T-helper 1 cell (primary cell): Measurements from ENCODE around the gene C10orf95.
"Not testable (repeated sequence)": the region's sequence is repeated elsewhere in the genome, so short reads cannot be mapped to it uniquely, and the experiment has no call there.

Experiments used
- DNase-seq, 5 donors: peaks; one replicate each; pipeline ENCODE4 v3.0.0-alpha.2; 2012 to 2020
- total RNA-seq, 4 donors: gene quantifications; one replicate each; lab custom pipeline; 2026; lab: John Stamatoyannopoulos, UW

C10orf95 gene
- total RNA-seq = 0.54 to 0.76 (median 0.57) reads per million in 4 donors

- DNase-seq = no peak
Measured at GRCh38 chr10:102451105-102451969, at the start of gene C10orf95. Gene C10orf95, minus strand, starts transcription at chr10:102451543. Its CDS starts 450 bp downstream, at chr10:102451093.

- not testable (repeated sequence) for DNase-seq
Measured at GRCh38 chr10:102500686-102501085, 49.3 kb upstream of the C10orf95 start.

GRCh38 chr10:102499356-102499755, 48.0 kb upstream of the C10orf95 start:
- no peak for DNase-seq

- DNase-seq = no peak
Measured at GRCh38 chr10:102497545-102497944, 46.2 kb upstream of the C10orf95 start.

- DNase-seq = no peak
Measured at GRCh38 chr10:102493771-102494170, 42.4 kb upstream of the C10orf95 start.

GRCh38 chr10:102492983-102493382, 41.6 kb upstream of the C10orf95 start:
- no peak for DNase-seq

- no peak for DNase-seq
Measured at GRCh38 chr10:102492344-102492939, 41.1 kb upstream of the C10orf95 start.

- DNase-seq = no peak
Measured at GRCh38 chr10:102491136-102491535, 39.8 kb upstream of the C10orf95 start.

GRCh38 chr10:102485093-102485784, 33.9 kb upstream of the C10orf95 start:
- DNase-seq = no peak

- no peak for DNase-seq
Measured at GRCh38 chr10:102484021-102484420, 32.7 kb upstream of the C10orf95 start.

- no peak for DNase-seq
Measured at GRCh38 chr10:102480396-102480795, 29.1 kb upstream of the C10orf95 start.

GRCh38 chr10:102479651-102480050, 28.3 kb upstream of the C10orf95 start:
- no peak for DNase-seq

- DNase-seq = no peak
Measured at GRCh38 chr10:102476466-102477141, 25.3 kb upstream of the C10orf95 start.

GRCh38 chr10:102475451-102476040, 24.2 kb upstream of the C10orf95 start:
- no peak for DNase-seq

GRCh38 chr10:102473445-102474331, 22.3 kb upstream of the C10orf95 start:
- DNase-seq = no peak

- DNase-seq = no peak
Measured at GRCh38 chr10:102470579-102471546, 19.5 kb upstream of the C10orf95 start.

- DNase-seq = no peak
Measured at GRCh38 chr10:102468683-102469082, 17.3 kb upstream of the C10orf95 start.

GRCh38 chr10:102467971-102468438, 16.7 kb upstream of the C10orf95 start:
- no peak for DNase-seq

- no peak for DNase-seq
Measured at GRCh38 chr10:102467318-102467717, 16.0 kb upstream of the C10orf95 start.

- DNase-seq = no peak
Measured at GRCh38 chr10:102465466-102465865, 14.1 kb upstream of the C10orf95 start.
